Bronchial epithelial cell (primary cell): ENCODE measurements around the gene VSTM4. TPM values are rescaled to one million over a fixed set of nuclear protein-coding genes. Genes with fewer than 3 reads are reported as not detected.
A peak's percentile ranks its signal among the peaks of the same experiment; 100 is the strongest.

Source experiments
- DNase-seq: peaks from one replicate; pipeline ENCODE4 v3.0.0-alpha.2; 2010; ENCODE audit warnings: low read depth
- FAIRE-seq: peaks from 2 replicates; lab custom pipeline; 2011; peaks lifted over from hg19 to GRCh38; lab: Jason Lieb, UNC
- H3K27me3 ChIP-seq: 2 replicates; pipeline ENCODE4 v1.5.1; 2011; ENCODE audit warnings: low read length; ENCODE audit not compliant: control insufficient read depth, insufficient read depth
- H3K36me3 ChIP-seq: 2 replicates; pipeline ENCODE4 v1.5.1; 2011; ENCODE audit warnings: low read length; ENCODE audit not compliant: control insufficient read depth, insufficient read depth
- H3K4me3 ChIP-seq: 2 replicates; pipeline ENCODE4 v1.5.1; 2011; ENCODE audit warnings: mild to moderate bottlenecking, low read depth, low read length, control low read depth
- CTCF ChIP-seq: IDR thresholded peaks from 2 replicates; pipeline ENCODE4 v1.5.1; 2011; ENCODE audit warnings: mild to moderate bottlenecking, moderate library complexity, low read length, control low read depth, inconsistent platforms; ENCODE audit not compliant: insufficient read depth, severe bottlenecking
- total RNA-seq: library from RNA; depleted of rRNA; stranded (reverse); fragments of >200 nt; gene quantifications from 2 replicates; pipeline ENCODE4 v1.2.1, GENCODE V29; 2014

VSTM4 gene
- total RNA-seq, 1 donor from 2014 or later: under 0.01 TPM

GRCh38 chr10:49080071-49080470, 35.3 kb downstream of the VSTM4 start:
- Histone ChIP-seq H3K36me3 (no peaks in the 10 kb centered on the region), H3K4me3 (no peak overlapping the region), H3K27me3 (no peaks in the 10 kb centered on the region)
- FAIRE-seq (no peak), DNase-seq (peak; percentile 17)
- no peak for TF ChIP-seq CTCF

- Histone ChIP-seq H3K4me3 (no peak overlapping the region), H3K36me3 (no peaks in the 10 kb centered on the region), H3K27me3 (no peaks in the 10 kb centered on the region)
- no peak for TF ChIP-seq CTCF
- FAIRE-seq (no peak), DNase-seq (no peak)
Measured at GRCh38 chr10:49079499-49079898, 35.8 kb downstream of the VSTM4 start.

- FAIRE-seq: no peak
- no peak for TF ChIP-seq CTCF
- no peak overlapping the region for H3K4me3 ChIP-seq
- no peaks in the 10 kb centered on the region for H3K36me3 ChIP-seq
- H3K27me3 ChIP-seq: no peaks in the 10 kb centered on the region
- no peak for DNase-seq
Measured at GRCh38 chr10:49079072-49079471, 36.2 kb downstream of the VSTM4 start.

GRCh38 chr10:49078433-49078832, 36.9 kb downstream of the VSTM4 start:
- Histone ChIP-seq H3K4me3 (no peak overlapping the region), H3K27me3 (no peaks in the 10 kb centered on the region), H3K36me3 (no peaks in the 10 kb centered on the region)
- DNase-seq (no peak), FAIRE-seq (no peak)
- no peak for TF ChIP-seq CTCF

- Histone ChIP-seq H3K4me3 (no peak overlapping the region), H3K36me3 (no peaks in the 10 kb centered on the region), H3K27me3 (no peaks in the 10 kb centered on the region)
- DNase-seq (no peak), FAIRE-seq (no peak)
- no peak for TF ChIP-seq CTCF
Measured at GRCh38 chr10:49076741-49077521, 38.4 kb downstream of the VSTM4 start.

GRCh38 chr10:49076319-49076718, 39.0 kb downstream of the VSTM4 start:
- no peak overlapping the region for H3K4me3 ChIP-seq
- no peaks in the 10 kb centered on the region for H3K27me3 ChIP-seq
- no peaks in the 10 kb centered on the region for H3K36me3 ChIP-seq
- FAIRE-seq (no peak), DNase-seq (no peak)
- TF ChIP-seq CTCF: no peak
